GM12873 (cell line): Measurements from ENCODE around the gene CLDN4.

Experiments used
- TF ChIP-seq, protein P1 (sequence below): IDR thresholded peaks from 2 replicates; pipeline ENCODE4 v1.5.1; 2012; ENCODE audit warnings: low read depth, mild to moderate bottlenecking, moderate library complexity, low read length, control low read depth; ENCODE audit not compliant: insufficient read depth; ENCODE audit errors: missing control alignments

CLDN4 gene

DNA sequence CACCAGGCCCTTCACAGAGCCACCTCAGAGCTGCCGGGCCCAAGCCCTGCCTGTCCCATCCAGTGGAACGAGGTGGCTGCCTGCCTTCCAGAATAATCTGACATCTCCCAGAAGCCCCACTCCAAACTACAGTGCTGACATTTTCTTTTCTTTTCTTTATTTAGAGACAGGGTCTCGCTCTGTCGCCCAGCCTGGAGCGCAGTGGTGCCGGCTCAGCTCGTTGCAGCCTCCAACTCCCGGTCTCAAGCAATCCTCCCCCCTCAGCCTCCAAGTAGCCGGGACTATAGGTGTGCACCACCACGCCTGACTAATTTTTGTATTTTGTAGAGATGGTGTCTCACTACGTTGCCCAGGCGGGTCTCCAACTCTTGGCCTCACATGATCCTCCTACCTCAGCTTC, 30.5 kb downstream of the CLDN4 start:
- TF ChIP-seq, protein P1, sequence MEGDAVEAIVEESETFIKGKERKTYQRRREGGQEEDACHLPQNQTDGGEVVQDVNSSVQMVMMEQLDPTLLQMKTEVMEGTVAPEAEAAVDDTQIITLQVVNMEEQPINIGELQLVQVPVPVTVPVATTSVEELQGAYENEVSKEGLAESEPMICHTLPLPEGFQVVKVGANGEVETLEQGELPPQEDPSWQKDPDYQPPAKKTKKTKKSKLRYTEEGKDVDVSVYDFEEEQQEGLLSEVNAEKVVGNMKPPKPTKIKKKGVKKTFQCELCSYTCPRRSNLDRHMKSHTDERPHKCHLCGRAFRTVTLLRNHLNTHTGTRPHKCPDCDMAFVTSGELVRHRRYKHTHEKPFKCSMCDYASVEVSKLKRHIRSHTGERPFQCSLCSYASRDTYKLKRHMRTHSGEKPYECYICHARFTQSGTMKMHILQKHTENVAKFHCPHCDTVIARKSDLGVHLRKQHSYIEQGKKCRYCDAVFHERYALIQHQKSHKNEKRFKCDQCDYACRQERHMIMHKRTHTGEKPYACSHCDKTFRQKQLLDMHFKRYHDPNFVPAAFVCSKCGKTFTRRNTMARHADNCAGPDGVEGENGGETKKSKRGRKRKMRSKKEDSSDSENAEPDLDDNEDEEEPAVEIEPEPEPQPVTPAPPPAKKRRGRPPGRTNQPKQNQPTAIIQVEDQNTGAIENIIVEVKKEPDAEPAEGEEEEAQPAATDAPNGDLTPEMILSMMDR, result no peak

DNA sequence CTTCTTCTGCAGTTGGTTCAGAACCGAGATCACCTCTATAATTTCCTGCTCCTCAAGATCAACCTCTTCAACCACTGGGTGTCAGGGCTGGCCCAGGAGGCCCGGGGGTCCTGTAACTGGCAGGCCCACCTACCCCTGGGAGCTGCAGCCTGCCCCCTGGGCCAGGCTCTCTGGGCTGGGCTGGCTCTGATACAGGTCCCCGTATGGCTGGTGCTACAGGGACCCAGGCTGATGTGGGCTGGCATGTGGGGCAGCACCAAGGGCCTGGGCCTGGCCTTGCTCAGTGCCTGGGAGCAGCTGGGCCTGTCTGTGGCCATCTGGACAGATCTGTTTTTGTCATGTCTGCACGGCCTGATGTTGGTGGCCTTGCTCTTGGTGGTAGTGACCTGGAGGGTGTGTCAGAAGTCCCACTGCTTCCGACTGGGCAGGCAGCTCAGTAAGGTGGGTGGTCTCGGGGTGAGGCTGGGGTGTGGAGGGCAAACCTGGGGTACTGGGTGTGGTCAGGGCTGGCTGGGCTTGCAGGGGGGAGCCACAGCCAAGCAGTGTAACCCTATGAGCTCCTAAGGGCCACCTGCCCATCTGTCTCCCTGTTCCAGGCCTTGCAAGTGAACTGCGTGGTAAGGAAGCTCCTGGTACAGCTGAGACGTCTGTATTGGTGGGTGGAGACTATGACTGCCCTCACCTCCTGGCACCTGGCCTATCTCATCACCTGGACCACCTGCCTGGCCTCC, 34.4 kb downstream of the CLDN4 start:
- TF ChIP-seq, protein P1, result no peak

DNA sequence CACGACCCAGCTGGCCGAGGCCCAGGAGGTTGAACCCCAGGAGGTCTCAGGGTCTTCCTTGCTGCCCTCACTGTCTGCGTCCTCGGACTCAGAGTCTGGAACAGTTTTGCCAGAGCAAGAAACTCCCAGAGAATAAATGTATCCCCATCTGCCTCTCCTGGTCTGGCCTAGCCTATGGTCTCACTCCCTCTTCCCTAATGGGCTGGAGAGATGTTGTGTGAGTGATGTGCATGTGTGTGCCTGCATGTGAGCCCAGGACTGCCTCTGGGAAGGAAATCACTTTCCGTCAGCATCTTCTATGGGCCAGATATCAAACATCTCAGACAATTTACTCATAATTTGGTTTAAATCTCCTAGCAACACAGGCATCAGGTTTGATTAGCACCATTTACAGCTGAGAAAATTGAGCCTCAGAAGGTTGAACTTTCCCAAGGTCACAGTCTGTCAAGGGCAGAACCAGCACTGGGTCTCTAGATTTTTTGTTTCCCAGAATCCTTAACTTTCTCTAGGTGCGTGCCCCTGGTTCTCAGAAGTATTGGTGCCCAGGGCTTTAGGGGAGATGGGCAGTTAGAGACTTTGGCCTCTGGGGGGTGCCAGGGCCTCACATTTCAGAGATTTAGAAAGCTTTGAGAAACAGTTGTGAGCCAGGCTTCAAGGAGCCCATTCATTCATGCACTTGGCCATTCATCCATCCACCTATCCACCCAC, 35.1 kb downstream of the CLDN4 start:
- TF ChIP-seq, protein P1, result peak; percentile 64

DNA sequence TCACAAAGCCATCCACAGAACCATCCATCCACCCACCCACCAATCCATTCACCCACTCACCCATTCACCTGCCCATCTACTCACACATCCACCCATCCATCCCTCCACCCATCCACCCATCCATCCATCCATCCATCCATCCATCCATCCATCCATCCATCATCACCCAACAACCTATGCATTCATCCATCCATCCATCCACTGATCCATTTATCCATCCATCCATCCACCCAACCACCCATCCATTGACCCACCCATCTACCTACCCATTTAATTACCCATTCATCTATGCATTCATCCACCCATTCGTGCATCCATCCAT, 35.6 kb downstream of the CLDN4 start:
- TF ChIP-seq, protein P1, result no peak

DNA sequence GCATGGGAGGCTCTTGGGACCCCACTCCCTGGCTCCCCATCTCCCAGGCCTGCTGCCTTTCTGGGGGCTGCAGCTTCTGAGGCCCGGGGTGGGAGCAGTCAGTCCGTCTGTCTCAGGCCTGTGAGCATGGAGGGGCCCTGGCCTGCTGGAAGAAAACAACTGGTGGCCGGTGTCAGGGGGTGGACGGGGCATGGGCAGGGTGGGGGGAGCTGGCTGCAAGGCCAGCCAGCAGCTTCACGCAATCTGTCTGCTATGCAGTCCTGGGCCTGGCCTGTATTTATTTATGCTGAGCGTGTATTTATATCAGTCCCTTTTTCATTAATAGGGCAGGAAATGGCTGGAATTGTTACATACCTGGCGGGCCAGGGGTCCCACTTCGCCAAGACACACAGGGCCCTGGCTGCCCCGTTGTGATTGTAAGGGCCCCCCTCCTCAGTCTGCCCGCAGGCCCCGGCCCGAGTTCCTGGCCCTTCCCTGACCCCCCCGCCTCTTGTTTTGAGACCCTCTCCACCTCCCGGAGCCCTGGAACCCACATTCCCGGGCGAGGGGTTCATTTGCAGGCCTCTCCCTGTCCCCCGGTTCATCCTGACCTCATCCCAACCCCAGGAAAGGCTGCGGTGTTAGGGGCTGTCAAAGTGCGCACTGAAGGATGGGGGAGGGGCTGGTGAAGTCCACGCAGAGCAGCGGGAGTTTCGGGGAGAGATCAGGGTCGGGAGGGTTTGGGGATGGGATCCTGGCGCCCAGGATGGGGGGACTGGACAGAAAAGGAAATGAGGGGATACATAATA, 38.4 kb downstream of the CLDN4 start:
- TF ChIP-seq, protein P1, result no peak

DNA sequence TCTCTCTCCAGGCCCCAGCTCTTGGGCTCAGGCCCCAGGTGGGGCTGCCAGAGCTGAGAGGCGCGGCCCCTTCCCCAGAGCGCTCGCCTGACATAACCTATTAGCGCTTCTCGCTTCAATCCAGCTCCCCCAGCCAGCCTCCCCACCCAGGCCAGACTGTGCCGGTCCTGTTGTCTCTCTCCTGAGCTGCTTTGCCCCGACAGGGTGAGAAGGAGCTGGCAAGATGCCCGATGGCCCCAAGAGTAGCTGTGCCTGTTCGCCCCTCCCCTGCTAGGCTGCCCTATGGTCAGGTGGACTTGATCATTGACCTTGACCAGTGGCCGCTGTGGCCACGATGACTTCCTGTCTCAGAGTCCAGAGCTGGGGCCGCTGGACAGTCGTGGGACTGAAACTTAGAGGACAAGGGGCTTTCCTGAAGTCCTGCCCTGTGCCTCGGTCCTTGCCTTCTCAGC, 39.3 kb downstream of the CLDN4 start:
- TF ChIP-seq, protein P1, result no peak
